HG03108 (cell line): ENCODE results near the gene ATXN1.
A peak's percentile ranks its signal among the peaks of the same experiment; 100 is the strongest.

Experiments
- ATAC-seq: cut with Tn5 transposase; IDR thresholded peaks from one replicate; pipeline ENCODE4 v1.9.1; 2021; ENCODE audit warnings: moderate library complexity; ENCODE audit not compliant: unreplicated experiment

ATXN1 gene

DNA sequence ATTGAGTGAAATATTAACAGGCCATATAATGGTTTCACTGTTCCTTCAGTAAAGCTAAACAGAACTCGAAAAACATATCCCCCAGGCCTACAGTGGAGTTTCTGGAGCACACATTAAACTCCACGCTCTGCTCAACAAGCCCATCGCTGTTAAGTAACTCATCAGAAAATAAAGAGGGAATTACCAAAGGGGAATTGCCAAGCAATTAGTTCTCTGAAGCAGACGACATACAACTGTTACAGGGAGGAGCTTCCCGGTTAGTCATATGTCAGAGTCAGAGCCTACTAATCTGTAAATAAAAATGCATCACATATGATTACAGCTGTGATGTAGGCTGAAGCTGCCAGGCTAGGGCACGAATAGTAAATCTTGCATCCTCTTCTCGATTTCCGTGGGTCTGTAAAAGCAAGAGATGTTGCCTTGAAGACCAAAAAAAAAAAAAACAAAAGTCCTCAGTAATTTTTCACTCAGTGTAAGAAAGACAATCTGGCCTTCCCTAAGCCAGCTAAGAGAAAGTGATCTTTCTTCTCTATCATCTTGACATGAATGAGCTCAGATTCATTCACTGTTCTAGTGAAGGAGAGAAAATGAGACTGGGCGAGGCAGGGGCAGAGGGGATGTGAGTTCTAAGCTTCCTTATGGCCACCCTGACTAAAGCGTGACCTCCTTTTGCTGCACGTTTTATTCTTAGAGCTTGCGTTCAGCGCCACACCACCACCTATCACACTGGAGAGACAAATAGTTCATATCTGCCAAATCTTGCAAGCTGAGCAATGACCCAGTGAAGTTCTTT lies 13.8 kb downstream of the ATXN1 start:
- no peak for ATAC-seq

DNA sequence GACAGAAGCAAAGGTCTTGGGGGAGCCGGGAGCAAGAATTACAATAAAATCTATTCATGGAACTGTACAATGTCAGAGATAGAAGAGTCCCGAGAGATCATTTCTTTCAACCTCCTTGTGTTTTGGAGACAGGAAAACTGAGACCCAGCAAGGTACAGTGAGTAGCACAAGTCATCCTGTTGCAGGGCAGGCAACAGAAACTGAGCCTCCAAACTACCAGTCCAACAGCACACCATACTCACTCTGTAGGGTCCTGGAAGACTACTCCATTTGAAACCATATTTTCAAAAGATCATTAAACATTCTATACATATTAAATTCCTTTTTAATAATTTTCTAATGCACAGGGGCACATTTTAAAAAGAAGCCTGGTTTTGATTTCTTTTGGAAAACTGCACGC lies 14.4 kb downstream of the ATXN1 start:
- no peak for ATAC-seq

DNA sequence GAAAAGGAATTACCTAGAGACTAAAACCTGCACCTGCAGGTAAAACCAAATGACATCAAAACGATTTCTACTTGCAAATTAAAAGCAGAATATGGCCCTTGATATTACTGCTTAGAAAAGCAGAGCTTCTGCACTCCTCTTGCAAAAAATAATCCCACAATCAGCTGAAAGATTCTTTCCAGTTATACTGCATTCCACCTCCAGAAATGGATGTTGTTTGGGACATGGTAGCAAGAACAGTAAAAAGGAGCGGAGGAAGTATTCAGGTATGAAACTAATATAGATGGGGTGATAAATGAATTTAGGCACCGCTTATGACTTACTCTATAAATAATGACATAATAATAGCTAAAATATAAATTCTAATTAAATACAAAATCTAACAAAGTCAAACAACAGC lies 14.9 kb downstream of the ATXN1 start:
- ATAC-seq: no peak

DNA sequence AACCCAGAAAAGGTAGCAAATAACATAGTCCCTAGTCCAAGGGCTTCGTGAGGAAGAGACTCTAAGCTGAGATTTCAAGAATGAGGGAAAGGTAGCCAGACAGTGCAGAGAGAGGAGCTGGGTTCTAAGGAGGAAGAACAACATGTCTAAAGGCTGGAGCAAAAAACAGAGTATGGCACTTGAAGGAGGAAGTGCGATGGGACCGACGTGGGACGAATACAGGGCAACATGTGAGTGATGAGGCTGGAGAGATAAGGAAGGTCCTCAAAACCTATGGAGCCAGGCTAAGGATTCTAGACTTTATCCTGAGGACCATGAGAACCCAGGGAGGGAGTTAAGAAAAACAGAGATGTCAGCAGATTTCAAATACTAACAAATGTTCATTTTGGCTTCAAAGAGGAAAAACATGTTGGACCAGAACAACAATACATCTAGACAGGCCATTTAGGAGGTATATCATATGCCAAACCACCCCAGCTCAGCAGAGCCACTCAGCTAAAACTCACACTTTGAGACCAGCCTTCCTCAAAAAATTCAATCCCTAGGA lies 17.5 kb downstream of the ATXN1 start:
- ATAC-seq: no peak

DNA sequence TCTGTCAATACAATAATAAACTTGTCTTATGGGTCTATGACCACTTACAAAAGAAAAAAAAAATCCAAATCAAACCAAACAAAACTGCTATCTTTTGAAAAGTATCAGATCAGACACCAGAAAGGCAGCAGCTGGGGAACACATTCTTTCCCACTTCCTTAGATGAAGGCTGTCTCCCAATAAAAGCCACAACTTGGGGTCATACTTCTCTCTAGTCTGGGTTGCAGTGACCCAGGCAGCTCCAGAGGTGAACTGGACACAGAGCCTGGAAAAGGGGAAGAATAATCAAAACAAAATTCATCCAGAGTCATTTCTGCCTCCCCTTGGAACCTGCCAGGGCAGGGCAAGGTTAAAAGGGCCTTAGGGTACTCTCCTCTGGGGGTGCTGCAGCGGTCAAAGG lies 19.1 kb downstream of the ATXN1 start:
- no peak for ATAC-seq

DNA sequence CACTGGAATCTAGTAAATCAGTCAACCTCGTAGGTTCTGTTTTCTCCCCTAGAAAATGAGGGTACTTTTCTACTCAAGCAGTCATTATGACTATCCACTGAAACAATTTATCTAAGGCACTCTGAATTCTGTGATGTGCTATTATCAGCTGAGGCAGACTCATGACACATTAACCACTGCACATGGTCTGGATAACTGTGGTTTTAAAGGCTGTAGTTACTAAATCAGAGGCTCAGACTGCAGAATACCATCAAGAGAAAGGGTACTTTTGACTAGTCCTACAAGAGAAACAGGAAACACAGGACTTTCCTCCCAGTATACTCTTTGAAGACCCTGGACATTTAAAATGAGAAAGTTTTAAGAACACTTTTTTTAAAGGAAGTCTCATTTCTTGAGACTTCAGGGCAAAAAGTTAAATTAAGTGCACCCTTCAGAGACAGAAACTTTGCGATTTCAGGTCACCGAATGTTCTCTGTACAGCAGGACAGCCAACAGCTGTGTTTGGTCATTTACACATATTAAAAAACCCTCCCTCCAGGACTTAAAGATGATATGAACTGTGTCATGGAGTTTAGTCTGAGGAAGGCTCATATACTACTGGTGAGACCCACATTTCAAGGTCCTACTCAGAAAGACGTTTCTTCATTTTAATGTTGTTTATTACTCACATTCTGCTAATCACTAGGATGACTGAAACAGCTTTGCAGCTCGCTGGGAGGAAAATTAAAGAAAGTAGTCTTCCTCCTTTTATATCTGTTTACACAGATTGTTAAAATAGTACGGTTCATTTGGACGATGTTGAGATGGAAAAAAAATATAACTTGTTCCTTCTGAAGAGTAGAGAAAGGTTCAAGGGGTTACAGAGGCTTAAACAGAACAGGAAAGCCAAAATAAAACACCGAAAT lies 19.9 kb downstream of the ATXN1 start:
- peak; percentile 52 for ATAC-seq

DNA sequence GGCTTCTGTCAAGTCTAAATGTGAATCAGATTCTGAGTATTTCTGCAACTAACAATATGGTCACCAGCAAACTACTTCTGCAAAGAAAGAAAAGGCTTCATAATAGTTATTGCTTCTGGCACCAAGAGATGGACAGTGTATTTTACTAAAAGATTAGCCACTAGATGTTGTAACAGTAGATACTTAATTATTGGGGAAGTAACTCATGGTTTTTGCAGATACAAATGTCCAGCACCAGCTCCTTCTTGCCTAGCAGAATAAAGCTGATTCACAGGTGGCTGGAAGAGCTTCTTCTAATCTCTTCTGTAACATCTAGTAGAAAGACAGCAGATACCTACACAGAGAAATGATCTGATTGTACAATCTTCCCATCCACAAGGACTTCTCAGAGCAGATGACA lies 21.2 kb downstream of the ATXN1 start:
- ATAC-seq: no peak

DNA sequence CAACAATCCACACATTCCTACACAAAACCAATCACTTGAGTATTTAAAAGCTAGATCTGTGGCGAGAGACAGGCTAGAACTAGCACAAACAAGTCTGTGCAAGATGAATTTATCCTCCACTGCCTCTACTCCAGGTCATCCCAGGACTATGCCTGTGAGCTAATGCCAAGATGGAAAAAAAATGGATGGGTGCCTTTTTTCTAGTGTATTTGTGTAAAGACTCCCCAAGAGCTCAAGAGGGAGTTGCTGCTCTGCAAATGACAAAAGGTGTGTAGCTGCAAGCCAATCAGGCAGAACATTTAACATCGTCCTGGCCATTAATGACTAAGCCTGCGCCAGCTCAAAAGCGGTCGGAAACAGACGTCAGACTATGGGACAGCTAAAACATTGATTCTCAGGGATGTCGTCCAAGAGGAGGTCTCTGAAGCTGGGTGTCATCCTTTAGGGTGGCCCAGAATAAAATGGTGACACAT lies 21.9 kb downstream of the ATXN1 start:
- no peak for ATAC-seq

DNA sequence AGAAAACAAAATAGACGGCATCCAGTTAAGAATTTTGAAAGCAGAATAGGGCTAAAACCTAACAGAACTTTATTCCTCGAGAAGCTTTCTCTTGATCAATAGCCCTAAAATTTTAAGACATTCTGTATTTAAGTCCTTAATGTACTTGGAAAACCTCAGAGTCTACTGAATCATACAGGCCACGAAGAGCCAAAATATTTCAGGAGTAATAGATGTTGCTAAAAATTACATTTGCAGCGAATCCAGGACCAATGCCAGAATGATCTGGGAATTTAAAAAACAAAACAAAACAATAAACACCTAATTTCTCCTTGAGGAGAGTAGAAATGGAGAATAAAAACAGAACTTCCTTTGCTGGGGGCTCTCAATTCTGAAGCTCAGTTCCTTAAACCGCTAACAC lies 23.3 kb downstream of the ATXN1 start:
- no peak for ATAC-seq

DNA sequence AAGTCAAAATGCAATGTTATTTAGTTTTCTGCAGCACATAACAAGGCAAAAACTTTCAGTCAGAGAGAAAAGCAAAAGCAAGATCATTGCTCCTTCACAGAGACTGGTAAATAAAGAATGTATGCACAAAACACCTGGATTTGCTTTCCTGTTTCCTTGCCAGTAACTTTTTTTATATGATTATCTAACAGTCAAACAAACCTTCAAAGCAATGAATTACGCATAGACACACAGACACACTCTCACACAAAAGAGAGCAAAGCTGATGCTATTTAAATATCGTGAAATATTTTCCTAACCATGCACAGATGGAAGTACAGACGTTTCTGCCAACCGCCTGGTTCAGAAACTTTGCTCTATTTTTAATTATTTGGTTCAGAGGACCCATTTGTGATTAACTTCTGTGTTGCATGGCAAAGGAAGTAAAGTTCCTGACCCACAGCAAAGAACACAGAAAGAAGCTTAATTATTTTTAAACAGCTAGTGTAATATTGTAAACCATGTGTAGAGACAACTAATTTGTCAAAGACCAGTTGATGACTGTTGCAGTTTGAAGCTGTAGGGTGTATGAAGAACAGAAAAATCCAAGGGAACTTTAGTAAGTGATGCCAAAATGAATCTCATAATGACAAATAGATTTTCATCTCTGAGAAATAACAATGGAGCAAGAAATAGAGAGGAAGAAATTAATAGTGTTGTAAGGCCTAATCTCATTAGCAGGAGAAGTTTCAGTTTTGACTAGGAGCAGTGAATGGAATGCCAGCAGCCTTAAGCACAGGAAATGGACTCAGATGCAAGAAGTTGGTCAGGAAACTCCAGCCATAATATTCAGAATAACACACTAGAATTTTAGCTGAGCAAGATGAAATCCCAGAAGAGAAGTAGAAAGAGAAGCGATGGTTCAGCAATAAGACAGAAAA lies 24.1 kb downstream of the ATXN1 start:
- no peak for ATAC-seq

DNA sequence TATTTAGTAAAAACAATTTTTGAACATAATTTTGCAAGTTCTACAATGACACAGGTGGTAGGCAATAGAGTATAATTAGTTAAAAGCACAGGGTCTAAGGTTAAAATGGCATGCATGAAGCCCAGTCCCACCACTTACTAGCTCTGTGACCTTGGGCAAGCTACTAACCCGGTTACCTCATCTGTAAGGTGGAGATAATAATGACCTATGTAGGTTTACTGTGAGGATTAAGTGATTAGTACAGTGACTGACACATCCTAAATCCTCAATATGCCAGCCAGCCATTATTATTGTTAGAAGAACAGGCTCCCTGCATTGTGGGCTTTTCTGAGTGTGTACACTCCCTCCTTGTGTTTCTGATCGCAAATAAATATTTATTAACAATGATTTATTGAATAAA lies 26.2 kb downstream of the ATXN1 start:
- no peak for ATAC-seq

DNA sequence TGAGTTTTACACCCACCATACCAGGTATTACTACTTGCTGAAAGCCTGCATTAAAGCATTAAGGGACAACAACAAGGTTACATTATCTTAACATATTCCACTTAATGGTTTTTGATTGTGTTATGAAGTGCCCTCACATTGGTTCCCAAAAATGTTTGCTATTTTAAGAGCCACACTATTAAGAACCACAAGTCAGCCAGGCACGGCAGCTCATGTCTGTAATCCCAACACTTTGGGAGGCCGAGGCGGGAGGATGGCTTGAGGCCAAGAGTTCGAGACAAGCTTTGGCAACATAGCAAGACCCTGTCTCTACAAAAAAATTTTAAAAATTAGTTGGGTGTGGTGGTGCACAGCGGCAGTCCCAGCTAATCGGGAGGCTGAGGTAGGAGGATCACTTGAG lies 28.2 kb downstream of the ATXN1 start:
- no peak for ATAC-seq

DNA sequence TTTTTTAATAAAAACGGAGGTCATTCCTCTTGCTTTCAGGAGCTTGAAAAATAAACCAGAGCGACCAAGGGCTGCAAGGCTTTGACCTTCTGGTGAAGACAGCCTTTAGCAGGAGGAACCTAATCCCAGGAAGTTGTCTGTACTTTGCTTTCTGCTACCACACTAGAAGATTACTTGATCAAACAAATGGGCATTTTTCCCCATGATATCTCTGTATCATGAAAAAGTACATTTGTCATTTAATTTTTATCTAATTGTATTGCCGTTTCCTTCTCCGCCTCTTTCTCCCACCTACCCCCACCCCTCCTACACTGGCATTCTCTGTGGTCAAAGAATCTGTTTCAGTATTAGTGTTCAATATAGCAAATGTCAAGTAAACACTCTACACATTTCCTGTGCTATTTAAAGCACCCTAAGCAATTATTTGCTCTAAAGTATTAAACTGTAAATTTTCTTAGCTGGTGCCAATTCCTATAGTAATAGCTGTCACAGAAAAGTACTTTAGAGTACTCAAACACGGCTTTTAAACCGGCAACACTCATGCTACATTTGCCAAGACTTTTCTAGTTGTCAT lies 29.7 kb downstream of the ATXN1 start:
- ATAC-seq: peak; percentile 98

DNA sequence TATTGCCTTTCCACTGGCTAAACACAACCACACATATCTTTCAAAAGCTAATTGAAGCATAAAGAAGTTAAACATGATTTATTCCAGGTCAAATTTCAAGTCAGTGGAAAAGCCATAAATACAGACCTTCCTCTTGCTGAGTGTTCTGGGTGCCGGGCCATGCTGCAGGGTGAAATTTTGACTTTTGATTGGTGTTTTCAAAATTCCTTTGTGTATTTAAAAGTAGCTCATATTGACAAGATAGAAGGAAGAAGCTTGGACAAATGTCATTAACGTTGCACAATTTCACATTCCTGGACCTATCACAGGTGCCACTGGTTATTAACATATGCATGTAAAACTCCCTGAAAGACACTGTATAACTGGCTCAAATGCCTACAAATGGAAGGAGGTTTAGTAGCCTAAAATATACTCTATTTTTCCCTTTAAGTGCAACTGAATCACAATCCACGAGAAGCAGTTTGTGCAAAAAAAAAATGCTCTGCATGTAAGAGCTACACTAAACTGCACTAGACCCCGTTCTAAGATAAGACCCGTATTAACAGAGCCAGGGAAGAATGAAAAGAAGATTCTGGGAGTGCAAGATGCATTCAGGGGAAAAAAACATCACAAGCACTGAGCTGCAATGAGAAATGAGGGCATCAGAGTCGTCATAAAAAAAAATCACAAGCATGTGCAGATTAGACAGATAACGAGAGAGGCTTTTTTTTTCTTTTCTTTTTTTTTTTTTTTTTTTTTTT lies 30.4 kb downstream of the ATXN1 start:
- ATAC-seq: no peak

DNA sequence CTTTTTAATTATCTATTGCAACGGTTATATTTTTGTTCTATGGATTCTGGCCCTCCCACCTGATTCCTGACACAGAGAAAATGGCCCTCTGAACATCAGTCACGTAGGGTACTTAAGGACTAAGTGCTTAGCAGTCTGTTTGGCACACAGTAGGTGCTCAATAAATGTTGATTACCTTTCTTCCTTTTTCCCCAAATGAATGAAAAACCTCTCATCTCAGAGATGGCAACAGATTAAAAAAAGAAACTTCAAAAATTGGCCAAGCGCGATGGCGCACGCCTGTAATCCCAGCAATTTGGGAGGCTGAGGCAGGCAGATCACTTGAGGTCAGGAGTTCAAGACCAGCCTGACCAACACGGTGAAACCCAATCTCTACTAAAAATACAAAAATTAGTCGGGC lies 31.5 kb downstream of the ATXN1 start:
- no peak for ATAC-seq

DNA sequence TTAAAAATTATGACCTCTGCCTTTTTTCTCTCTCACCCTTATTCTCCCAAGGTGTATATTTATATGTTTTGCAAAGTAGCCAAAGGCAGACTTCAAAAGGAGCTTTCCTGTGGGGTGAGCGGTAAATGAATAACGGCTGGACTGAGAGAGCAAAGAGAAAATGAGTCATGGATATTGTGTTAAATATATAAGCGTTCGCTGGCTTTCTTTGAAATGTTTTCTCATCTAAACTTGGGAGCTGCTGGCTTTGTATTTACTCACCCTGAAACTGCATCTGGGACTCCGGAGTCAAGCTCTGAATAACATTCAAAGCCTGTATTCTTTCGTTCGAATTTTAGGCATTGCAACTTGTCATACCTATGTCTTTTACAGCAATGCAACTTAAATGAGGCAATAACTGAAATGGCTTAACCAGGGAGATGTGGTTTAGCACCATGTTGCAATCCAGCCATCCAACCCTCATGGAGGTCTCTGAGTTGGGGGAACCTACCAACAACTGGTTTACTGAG lies 32.0 kb downstream of the ATXN1 start:
- no peak for ATAC-seq

DNA sequence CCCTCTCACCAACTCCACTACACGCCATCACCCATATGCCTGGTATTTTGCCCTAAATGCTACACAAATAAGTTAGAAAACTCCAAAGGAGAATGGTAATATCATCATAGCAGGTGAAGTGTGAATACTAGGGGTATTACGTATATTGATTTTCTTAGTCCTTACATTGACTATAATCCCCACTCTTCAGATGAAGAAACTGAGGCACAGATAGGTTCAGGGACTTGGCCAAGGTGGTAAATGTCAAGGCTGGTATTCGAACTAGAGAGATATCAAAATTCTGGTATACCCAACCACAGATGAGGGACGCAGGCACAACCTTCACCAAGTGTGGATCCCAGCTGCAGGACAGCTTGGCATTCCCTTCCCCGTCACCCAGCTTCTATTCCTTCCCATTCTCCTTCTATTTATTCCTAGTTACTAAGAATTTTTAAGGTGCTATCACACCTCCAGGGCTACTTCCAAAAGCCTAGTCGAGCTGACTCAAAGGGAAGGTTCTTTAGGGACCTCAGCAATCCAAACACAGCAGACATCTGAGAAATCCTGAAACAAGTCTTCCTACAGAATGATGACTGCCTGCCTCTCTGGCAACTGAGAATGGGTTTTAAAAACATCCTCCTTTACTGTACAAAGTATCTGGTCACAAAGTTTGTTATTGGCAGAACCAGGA lies 32.6 kb downstream of the ATXN1 start:
- no peak for ATAC-seq

DNA sequence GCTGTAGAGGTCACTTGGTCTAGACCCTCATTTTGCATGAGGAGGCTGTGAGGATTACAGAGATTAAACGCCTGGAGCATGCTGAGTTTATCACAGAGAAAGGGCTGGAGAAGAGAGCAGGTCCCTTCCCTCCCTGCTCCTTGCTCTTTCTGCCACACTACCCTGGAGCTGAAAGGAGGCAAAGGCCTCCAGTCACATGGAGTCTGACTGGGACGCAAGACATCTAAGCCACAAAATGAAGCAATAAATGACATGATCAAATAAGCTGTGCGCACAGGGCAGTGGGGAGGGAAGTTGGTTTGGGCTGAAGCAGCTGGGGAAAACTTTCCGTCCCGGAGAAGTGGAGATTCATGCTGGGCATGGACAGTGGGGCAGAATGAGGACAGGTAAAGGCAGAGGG lies 33.3 kb downstream of the ATXN1 start:
- no peak for ATAC-seq
